Smooth muscle cell (in vitro differentiated cells): ENCODE measurements around the gene NHEJ1. TPM values are rescaled to one million over a fixed set of nuclear protein-coding genes. Genes with fewer than 3 reads are reported as not detected.

Experiments used
- DNase-seq: peaks from one replicate; lab custom pipeline; 2025; ENCODE audit not compliant: unreplicated experiment; lab: John Stamatoyannopoulos, UW
- H2AFZ ChIP-seq: fragments of 200-600 bp; sonication (generic); 2 replicates; pipeline ENCODE4 v1.6.0; 2016; ENCODE audit warnings: antibody characterized with exemption, low read depth, mild to moderate bottlenecking
- H3F3A ChIP-seq: fragments of 200-600 bp; sonication (generic); 2 replicates; pipeline ENCODE4 v1.6.0; 2017; ENCODE audit warnings: antibody characterized with exemption, low read depth
- H3K27ac ChIP-seq: fragments of 200-600 bp; sonication (generic); 2 replicates; pipeline ENCODE4 v1.5.1; 2016; ENCODE audit warnings: low read depth, mild to moderate bottlenecking
- H3K27me3 ChIP-seq: fragments of 200-600 bp; sonication (generic); 2 replicates; pipeline ENCODE4 v1.6.1; 2016; ENCODE audit warnings: low read depth, mild to moderate bottlenecking
- H3K36me3 ChIP-seq: fragments of 200-600 bp; sonication (generic); 2 replicates; pipeline ENCODE4 v1.5.1; 2016; ENCODE audit warnings: low read depth
- H3K4me1 ChIP-seq: fragments of 200-600 bp; sonication (generic); 2 replicates; pipeline ENCODE4 v1.5.1; 2016; ENCODE audit warnings: low read depth
- H3K4me2 ChIP-seq: fragments of 200-600 bp; sonication (generic); 2 replicates; pipeline ENCODE4 v1.6.0; 2016; ENCODE audit warnings: mild to moderate bottlenecking
- H3K4me3 ChIP-seq: fragments of 200-600 bp; sonication (generic); 2 replicates; pipeline ENCODE4 v1.5.1; 2016; ENCODE audit warnings: mild to moderate bottlenecking
- H3K79me2 ChIP-seq: fragments of 200-600 bp; sonication (generic); 2 replicates; pipeline ENCODE4 v1.6.0; 2016; ENCODE audit warnings: low read depth, mild to moderate bottlenecking
- H3K9ac ChIP-seq: fragments of 200-600 bp; sonication (generic); 2 replicates; pipeline ENCODE4 v1.6.0; 2016; ENCODE audit warnings: low read depth
- H3K9me3 ChIP-seq: fragments of 200-600 bp; sonication (generic); replicated peaks from 2 replicates; pipeline ENCODE4 v1.5.1; 2016; ENCODE audit warnings: low read depth
- H4K20me1 ChIP-seq: fragments of 200-600 bp; sonication (generic); 2 replicates; pipeline ENCODE4 v1.6.0; 2016; ENCODE audit warnings: low read depth
- WGBS: methylation state at CpG from one replicate; pipeline ENCODE4 v1.1.7; 2016; ENCODE audit warnings: low lambda C conversion rate; 5-methylcytosine and 5-hydroxymethylcytosine counted together
- polyA plus RNA-seq: library from polyadenylated mRNA; unstranded; fragments of >200 nt; fragmentation: Nextera tagmentation; extraction: Ambion mirVana; gene quantifications from 2 replicates; pipeline ENCODE4 v1.2.1, GENCODE V29; 2016
- total RNA-seq: library from RNA; depleted of rRNA; stranded (reverse); fragments of >200 nt; gene quantifications from 2 replicates; pipeline ENCODE4 v1.2.3, GENCODE V29; 2014
- TF ChIP-seq, protein P1 (sequence below): fragments of 200-600 bp; sonication (generic); IDR thresholded peaks from 2 replicates; pipeline ENCODE4 v1.5.1; 2017; ENCODE audit warnings: borderline replicate concordance, mild to moderate bottlenecking, antibody characterized with exemption; ENCODE audit not compliant: insufficient read depth, poor library complexity, severe bottlenecking

The NHEJ1 gene
- total and polyA plus RNA-seq, 2 experiments from 2014 or later: 6.0 to 8.5 TPM

DNA sequence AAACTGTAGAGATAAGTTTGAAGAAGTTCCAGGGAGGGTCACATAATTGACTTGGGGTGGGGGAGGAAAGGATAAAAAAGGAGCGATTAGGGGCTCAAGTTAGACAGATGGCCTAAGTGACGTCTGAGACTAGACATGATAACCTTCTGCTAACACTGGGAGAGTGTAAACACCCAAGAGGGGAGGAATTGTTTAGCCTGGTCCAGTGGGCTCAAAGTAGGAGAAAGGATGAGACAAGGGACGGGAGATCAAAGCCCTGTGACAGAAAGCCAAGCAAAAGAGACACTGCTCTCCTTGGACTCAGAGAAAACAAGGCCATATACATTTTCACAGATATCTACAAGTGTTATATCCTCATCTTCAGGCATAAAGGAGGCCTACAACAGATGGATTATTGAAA is 54.4 kb downstream of the NHEJ1 start:
- no peak overlapping the region for H2AFZ ChIP-seq
- no peaks in the 10 kb centered on the region for H3F3A ChIP-seq
- H3K79me2 ChIP-seq: no peaks in the 10 kb centered on the region
- H3K4me1 ChIP-seq: no peaks in the 10 kb centered on the region
- no peaks in the 10 kb centered on the region for H3K27me3 ChIP-seq
- no peak overlapping the region for H3K4me3 ChIP-seq
- DNase-seq: no peak
- no peaks in the 10 kb centered on the region for H3K9me3 ChIP-seq
- H3K9ac ChIP-seq: no peak overlapping the region
- no peak overlapping the region for H3K4me2 ChIP-seq
- H4K20me1 ChIP-seq: peaks cover 15% of the 10 kb centered on the region
- 83% methylated on average over 3 of the region's 3 CpGs for WGBS
- H3K36me3 ChIP-seq: no peaks in the 10 kb centered on the region
- H3K27ac ChIP-seq: no peak overlapping the region
- TF ChIP-seq, protein P1, sequence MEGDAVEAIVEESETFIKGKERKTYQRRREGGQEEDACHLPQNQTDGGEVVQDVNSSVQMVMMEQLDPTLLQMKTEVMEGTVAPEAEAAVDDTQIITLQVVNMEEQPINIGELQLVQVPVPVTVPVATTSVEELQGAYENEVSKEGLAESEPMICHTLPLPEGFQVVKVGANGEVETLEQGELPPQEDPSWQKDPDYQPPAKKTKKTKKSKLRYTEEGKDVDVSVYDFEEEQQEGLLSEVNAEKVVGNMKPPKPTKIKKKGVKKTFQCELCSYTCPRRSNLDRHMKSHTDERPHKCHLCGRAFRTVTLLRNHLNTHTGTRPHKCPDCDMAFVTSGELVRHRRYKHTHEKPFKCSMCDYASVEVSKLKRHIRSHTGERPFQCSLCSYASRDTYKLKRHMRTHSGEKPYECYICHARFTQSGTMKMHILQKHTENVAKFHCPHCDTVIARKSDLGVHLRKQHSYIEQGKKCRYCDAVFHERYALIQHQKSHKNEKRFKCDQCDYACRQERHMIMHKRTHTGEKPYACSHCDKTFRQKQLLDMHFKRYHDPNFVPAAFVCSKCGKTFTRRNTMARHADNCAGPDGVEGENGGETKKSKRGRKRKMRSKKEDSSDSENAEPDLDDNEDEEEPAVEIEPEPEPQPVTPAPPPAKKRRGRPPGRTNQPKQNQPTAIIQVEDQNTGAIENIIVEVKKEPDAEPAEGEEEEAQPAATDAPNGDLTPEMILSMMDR: no peak

GRCh38 chr2:219104107-219105035 is 56.2 kb downstream of the NHEJ1 start:
- no peaks in the 10 kb centered on the region for H3K9me3 ChIP-seq
- H3K4me3 ChIP-seq: no peak overlapping the region
- H3K27ac ChIP-seq: no peak overlapping the region
- peaks cover 8% of the 10 kb centered on the region for H4K20me1 ChIP-seq
- TF ChIP-seq, protein P1: peak; percentile 62
- no peaks in the 10 kb centered on the region for H3K79me2 ChIP-seq
- H2AFZ ChIP-seq: no peak overlapping the region
- no peak for DNase-seq
- no peaks in the 10 kb centered on the region for H3K27me3 ChIP-seq
- H3F3A ChIP-seq: no peaks in the 10 kb centered on the region
- H3K36me3 ChIP-seq: no peaks in the 10 kb centered on the region
- H3K4me1 ChIP-seq: no peaks in the 10 kb centered on the region
- H3K4me2 ChIP-seq: no peak overlapping the region
- H3K9ac ChIP-seq: no peak overlapping the region
- WGBS: 52% methylated on average over 4 of the region's 4 CpGs

DNA sequence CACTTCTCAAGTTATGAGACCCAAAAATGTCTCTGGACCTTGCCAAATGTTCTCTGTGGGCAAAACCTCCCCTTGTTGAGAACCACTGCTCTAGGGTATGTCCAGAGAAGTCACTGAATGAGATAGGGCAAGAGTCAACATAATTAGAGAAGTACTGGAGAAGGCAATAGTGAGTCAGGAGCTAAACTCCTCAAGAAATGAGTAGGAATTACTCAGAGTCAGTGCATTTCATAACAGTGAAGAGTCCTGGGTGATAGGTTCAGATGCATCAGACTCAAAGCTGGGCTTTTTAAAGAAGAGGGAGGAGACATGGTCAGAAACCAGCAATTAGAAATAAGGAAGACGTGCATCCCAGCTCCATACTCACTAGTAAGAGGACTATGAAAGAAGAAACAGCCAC is 61.3 kb downstream of the NHEJ1 start:
- Histone ChIP-seq H3K27me3 (no peaks in the 10 kb centered on the region), H2AFZ (no peak overlapping the region), H4K20me1 (no peaks in the 10 kb centered on the region), H3K4me2 (no peak overlapping the region), H3K79me2 (no peaks in the 10 kb centered on the region), H3K9me3 (no peaks in the 10 kb centered on the region), H3K27ac (no peak overlapping the region), H3K4me3 (no peak overlapping the region), H3K4me1 (no peaks in the 10 kb centered on the region), H3K9ac (no peak overlapping the region), H3F3A (no peaks in the 10 kb centered on the region), H3K36me3 (no peaks in the 10 kb centered on the region)
- DNase-seq: no peak
- TF ChIP-seq, protein P1: no peak
- 79% methylated on average over 1 of the region's 1 CpG for WGBS
